ENCODE results near the gene UBL3. TPM values are rescaled to one million over a fixed set of nuclear protein-coding genes. Genes with fewer than 3 reads are reported as not detected.

UBL3 gene
- total and polyA plus RNA-seq, 2 of the 8 experiments (the other 6 are each of a cell fraction or from before 2014, with no cell fraction given): 5.3 to 16.1 TPM

- Histone ChIP-seq H3K4me2 (ENCODE audit: insufficient read depth in 1 of 2, low read depth in 2 of 2, low read length in 2 of 2) (no peak overlapping the region), H3K23ac (ENCODE audit: insufficient read length) (no peak overlapping the region), H3K14ac (ENCODE audit: insufficient read length) (no peak overlapping the region), H3K79me1 (ENCODE audit: low read depth, low read length) (no peaks in the 10 kb centered on the region), H3K9ac (replicated peaks in 1 of 4; ENCODE audit: extremely low read depth in 1 of 4, low read depth in 3 of 4, low read length in 3 of 4) (no peak overlapping the region), H3K27me3 (replicated peaks in 1 of 4; ENCODE audit: control insufficient read depth in 3 of 4, extremely low read depth in 1 of 4, insufficient read depth in 3 of 4, low read length in 3 of 4) (no peaks in the 10 kb centered on the region), H3K4me3 (ENCODE audit: extremely low read depth in 1 of 4, insufficient read depth in 2 of 4, low read depth in 3 of 4, low read length in 4 of 4) (no peak overlapping the region), H2BK120ac (replicated peaks; ENCODE audit: low read depth, low read length) (no peak overlapping the region), H2BK15ac (ENCODE audit: low read length) (no peak overlapping the region), H3K9me3 (ENCODE audit: insufficient read depth in 2 of 2, low read depth in 1 of 2, low read length in 1 of 2) (no peaks in the 10 kb centered on the region), H3K36me3 (ENCODE audit: control insufficient read depth in 2 of 4, insufficient read depth in 4 of 4, low read length in 3 of 4) (no peaks in the 10 kb centered on the region), H3K4ac (replicated peaks; ENCODE audit: insufficient read length, low read depth, low read length) (no peak overlapping the region), H4K5ac (ENCODE audit: insufficient read length, low read depth, low read length) (no peak overlapping the region), H3K79me2 (ENCODE audit: control insufficient read depth in 1 of 2, insufficient read depth in 2 of 2, low read length in 2 of 2) (no peaks in the 10 kb centered on the region), H3K23me2 (ENCODE audit: low read depth, low read length) (no peaks in the 10 kb centered on the region; the same call in 1 of the 2 replicates), H3K27ac (ENCODE audit: low read depth, low read length) (no peak overlapping the region), H3K18ac (ENCODE audit: extremely low read depth, low read length) (no peak overlapping the region), H2AFZ (ENCODE audit: low read length) (no peak overlapping the region), H4K20me1 (replicated peaks in 1 of 2; ENCODE audit: control insufficient read depth in 1 of 2, insufficient read depth in 2 of 2, low read length in 2 of 2) (no peaks in the 10 kb centered on the region), H4K8ac (ENCODE audit: extremely low read depth, insufficient read depth, low read length) (no peak overlapping the region), H3K4me1 (replicated peaks in 1 of 4; ENCODE audit: control insufficient read depth in 3 of 4, insufficient read depth in 4 of 4, low read length in 3 of 4) (no peaks in the 10 kb centered on the region), H4K91ac (replicated peaks; ENCODE audit: insufficient read length, low read length) (no peak overlapping the region), H2AK5ac (ENCODE audit: low read depth, low read length) (no peak overlapping the region), H2BK20ac (ENCODE audit: low read length) (no peak overlapping the region), H2BK5ac (ENCODE audit: low read depth, low read length) (no peak overlapping the region), H3K56ac (replicated peaks; ENCODE audit: insufficient read length, low read depth, low read length) (no peak overlapping the region), H2BK12ac (ENCODE audit: low read depth, low read length) (no peak overlapping the region)
- no peak for TF ChIP-seq NANOG (IDR thresholded peaks at IDR 0.05; ENCODE audit: insufficient read depth, low read depth, low read length, poor library complexity, severe bottlenecking)
- ChIA-PET CTCF (ENCODE audit: partially characterized antibody) (no interaction called here), POLR2A (ENCODE audit: partially characterized antibody) (no interaction called here)
- DNase-seq (ENCODE audit: low read depth in 1 of 2, low spot score in 2 of 2): no peak
- FAIRE-seq: no peak
- WGBS, 2 experiments (ENCODE audit: extremely low coverage in 1 of 2, insufficient coverage in 1 of 2, insufficient read length in 1 of 2, insufficient replicate concordance in 2 of 2, low coverage in 1 of 2, low lambda C conversion rate in 2 of 2, missing lambda C conversion rate in 1 of 2): 82% methylated on average over 1 of the region's 1 CpG; no CpG with 5 or more reads in 1 of the 2 experiments
Observed at GRCh38 chr13:29858231-29858630, 7.8 kb upstream of the UBL3 start.
